CD14-positive monocyte (primary cell): ENCODE results near the gene NLK. TPM values are rescaled to one million over a fixed set of nuclear protein-coding genes. Genes with fewer than 3 reads are reported as not detected.

Source experiments
- DNase-seq, 3 donors: peaks; one replicate each; pipeline ENCODE4 v3.0.0-alpha.2; 2011 to 2022
- H2AFZ ChIP-seq: 2 replicates; pipeline ENCODE4 v1.6.0; 2012; ENCODE audit warnings: mild to moderate bottlenecking, low read depth, low read length, inconsistent platforms; ENCODE audit not compliant: insufficient read depth, poor library complexity, severe bottlenecking
- H3K27ac ChIP-seq, 2 donors: 1 replicate in 1 of 2; 2 replicates in 1 of 2; pipeline ENCODE4 v1.5.1; 2012 to 2013; ENCODE audit warnings: low read length in 2 of 2, control low read depth in 1 of 2, inconsistent platforms in 1 of 2, low read depth in 1 of 2, mild to moderate bottlenecking in 1 of 2
- H3K27me3 ChIP-seq, 2 donors: one replicate each; pipeline versions ENCODE4 v1.6.0 to v1.6.1; 2011 to 2013; ENCODE audit warnings: low read length in 2 of 2; ENCODE audit not compliant: control insufficient read depth in 2 of 2, insufficient read depth in 2 of 2
- H3K36me3 ChIP-seq, 2 donors: replicated peaks in 1 of 2; 1 replicate in 1 of 2; 2 replicates in 1 of 2; pipeline versions ENCODE4 v1.5.1 to v1.6.1; 2012 to 2013; ENCODE audit warnings: low read length in 2 of 2, control low read depth in 1 of 2, inconsistent platforms in 1 of 2, mild to moderate bottlenecking in 1 of 2; ENCODE audit not compliant: insufficient read depth in 2 of 2, control insufficient read depth in 1 of 2
- H3K4me1 ChIP-seq, 2 donors: 1 replicate in 1 of 2; 2 replicates in 1 of 2; pipeline versions ENCODE4 v1.5.1 to v1.6.1; 2012 to 2013; ENCODE audit warnings: low read length in 2 of 2, control low read depth in 1 of 2, inconsistent platforms in 1 of 2, mild to moderate bottlenecking in 1 of 2, moderate library complexity in 1 of 2; ENCODE audit not compliant: insufficient read depth in 2 of 2, control insufficient read depth in 1 of 2
- H3K4me2 ChIP-seq: replicated peaks from 2 replicates; pipeline ENCODE3; 2012; ENCODE audit warnings: low read length, moderate library complexity, mild to moderate bottlenecking; ENCODE audit not compliant: poor library complexity, severe bottlenecking; ENCODE audit errors: extremely low read depth
- H3K4me3 ChIP-seq, 3 experiments: fragments of 200-600 bp in 1 of 3; sonication (generic) in 1 of 3; replicated peaks in 1 of 3; 1 replicate in 2 of 3; 2 replicates in 1 of 3; pipeline ENCODE4 v1.5.1; 2011 to 2013; ENCODE audit warnings: low read length in 3 of 3, mild to moderate bottlenecking in 3 of 3, control low read depth in 2 of 3, low read depth in 2 of 3, inconsistent platforms in 1 of 3, moderate library complexity in 1 of 3
- H3K79me2 ChIP-seq: 2 replicates; pipeline ENCODE4 v1.6.0; 2012; ENCODE audit warnings: mild to moderate bottlenecking, control low read depth, inconsistent platforms, low read length, moderate library complexity; ENCODE audit not compliant: insufficient read depth
- H3K9ac ChIP-seq: 2 replicates; pipeline ENCODE4 v1.6.0; 2017; ENCODE audit warnings: low read length, mild to moderate bottlenecking; ENCODE audit not compliant: insufficient read depth, poor library complexity, severe bottlenecking
- H3K9me3 ChIP-seq, 2 donors: replicated peaks in 1 of 2; 1 replicate in 1 of 2; 2 replicates in 1 of 2; pipeline versions ENCODE4 v1.5.1 to v1.6.1; 2012 to 2013; ENCODE audit warnings: low read length in 2 of 2, control low read depth in 1 of 2; ENCODE audit not compliant: control insufficient read depth in 1 of 2, insufficient read depth in 1 of 2
- H4K20me1 ChIP-seq: 2 replicates; pipeline ENCODE4 v1.6.0; 2012; ENCODE audit warnings: mild to moderate bottlenecking, low read length, control low read depth, moderate library complexity; ENCODE audit not compliant: insufficient read depth
- H3K27ac Mint-ChIP-seq, 7 donors: one replicate each; pipeline ENCODE4 v1.8.0; 2020; ENCODE audit warnings: mild to moderate bottlenecking in 7 of 7, mixed read lengths in 7 of 7, moderate library complexity in 6 of 7, inconsistent platforms in 2 of 7
- H3K27me3 Mint-ChIP-seq, 3 donors: one replicate each; pipeline ENCODE4 v1.8.0; 2021 to 2022; ENCODE audit warnings: low read depth in 3 of 3, mild to moderate bottlenecking in 3 of 3, mixed read lengths in 3 of 3, moderate library complexity in 3 of 3, inconsistent platforms in 1 of 3
- H3K36me3 Mint-ChIP-seq, 2 donors: one replicate each; pipeline ENCODE4 v1.8.0; 2020; ENCODE audit warnings: mixed read lengths in 2 of 2, inconsistent platforms in 1 of 2, mild to moderate bottlenecking in 1 of 2
- H3K4me1 Mint-ChIP-seq: one replicate; pipeline ENCODE4 v1.8.0; 2020; ENCODE audit warnings: mild to moderate bottlenecking, mixed read lengths
- H3K4me3 Mint-ChIP-seq, 2 donors: one replicate each; pipeline ENCODE4 v1.8.0; 2020; ENCODE audit warnings: mild to moderate bottlenecking in 2 of 2, mixed read lengths in 2 of 2, moderate library complexity in 1 of 2
- H3K9me3 Mint-ChIP-seq, 7 donors: one replicate each; pipeline ENCODE4 v1.8.0; 2020 to 2022; ENCODE audit warnings: mixed read lengths in 7 of 7, mild to moderate bottlenecking in 6 of 7, moderate library complexity in 6 of 7, inconsistent platforms in 2 of 7
- CTCF ChIP-seq: fragments of 200-600 bp; IDR thresholded peaks from one replicate; pipeline ENCODE4 v1.8.0; 2022; ENCODE audit warnings: antibody characterized with exemption, mild to moderate bottlenecking
- WGBS: methylation state at CpG from one replicate; pipeline ENCODE4 v1.1.5; 2013; ENCODE audit warnings: missing lambda C conversion rate; ENCODE audit not compliant: insufficient coverage; 5-methylcytosine and 5-hydroxymethylcytosine counted together
- intact Hi-C, 2 donors: fragments of 100-400 bp; cut with micrococcal nuclease; formaldehyde crosslinking; loops; one replicate each; pipeline versions ENCODE4 v1.15.0 to v1.15.1; 2023
- polyA plus RNA-seq, 3 donors: library from polyadenylated mRNA; depleted of rRNA in 1 of 3; unstranded in 2 of 3; stranded (reverse) in 1 of 3; fragments of 300-500 nt in 2 of 3; fragments of >200 nt in 1 of 3; fragmentation: Illumina TruSeq in 2 of 3; gene quantifications; 1 replicate in 2 of 3; 2 replicates in 1 of 3; pipeline ENCODE4 v1.2.3, GENCODE V29; 2012 to 2021

NLK gene
- polyA plus RNA-seq, 3 donors = 1.7 to 6.5 (median 2.0) TPM

DNA sequence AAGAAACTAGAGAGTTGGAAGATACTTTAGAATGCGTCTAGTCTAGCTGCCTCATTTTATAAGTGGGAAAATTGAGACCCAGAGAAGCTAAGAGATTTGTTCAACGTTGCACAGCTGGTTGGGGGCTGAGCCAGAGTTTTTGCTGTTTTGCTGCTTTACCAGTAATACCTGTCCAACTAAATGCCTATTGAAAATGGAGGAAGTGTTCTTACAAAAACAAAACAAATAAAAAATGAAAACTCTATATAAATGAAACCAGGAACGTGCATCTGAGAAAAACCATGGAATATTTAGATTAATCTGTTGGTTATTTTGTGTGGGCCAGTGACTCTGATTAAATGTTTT lies 13.8 kb downstream of the NLK start:
- no peaks in the 10 kb centered on the region for H3K27me3 Mint-ChIP-seq
- no peak overlapping the region for H2AFZ ChIP-seq
- H3K4me1 Mint-ChIP-seq = peaks cover 27% of the 10 kb centered on the region
- H3K9me3 Mint-ChIP-seq = no peaks in the 10 kb centered on the region
- H3K79me2 ChIP-seq = peaks cover 62% of the 10 kb centered on the region
- H3K4me3 Mint-ChIP-seq = no peak overlapping the region
- H3K4me2 ChIP-seq = no peak overlapping the region
- H3K27ac ChIP-seq = no peak overlapping the region
- H3K27ac Mint-ChIP-seq = peak overlapping the region in 3 of 7 donors; percentile 0 to 12 (median 3)
- TF ChIP-seq CTCF = no peak
- H4K20me1 ChIP-seq = peaks cover 43% of the 10 kb centered on the region
- WGBS = 100% methylated on average over 1 of the region's 3 CpGs
- peaks cover 18 to 19% of the 10 kb centered on the region in 2 donors for H3K4me1 ChIP-seq
- no peak overlapping the region for H3K9ac ChIP-seq
- H3K36me3 Mint-ChIP-seq = peaks cover 3 to 6% of the 10 kb centered on the region in 2 donors
- DNase-seq = no peak
- intact Hi-C loops = no loop called here
- no peaks in the 10 kb centered on the region for H3K27me3 ChIP-seq
- H3K9me3 ChIP-seq = no peaks in the 10 kb centered on the region
- H3K36me3 ChIP-seq = no peaks in the 10 kb centered on the region
- H3K4me3 ChIP-seq = no peak overlapping the region

DNA sequence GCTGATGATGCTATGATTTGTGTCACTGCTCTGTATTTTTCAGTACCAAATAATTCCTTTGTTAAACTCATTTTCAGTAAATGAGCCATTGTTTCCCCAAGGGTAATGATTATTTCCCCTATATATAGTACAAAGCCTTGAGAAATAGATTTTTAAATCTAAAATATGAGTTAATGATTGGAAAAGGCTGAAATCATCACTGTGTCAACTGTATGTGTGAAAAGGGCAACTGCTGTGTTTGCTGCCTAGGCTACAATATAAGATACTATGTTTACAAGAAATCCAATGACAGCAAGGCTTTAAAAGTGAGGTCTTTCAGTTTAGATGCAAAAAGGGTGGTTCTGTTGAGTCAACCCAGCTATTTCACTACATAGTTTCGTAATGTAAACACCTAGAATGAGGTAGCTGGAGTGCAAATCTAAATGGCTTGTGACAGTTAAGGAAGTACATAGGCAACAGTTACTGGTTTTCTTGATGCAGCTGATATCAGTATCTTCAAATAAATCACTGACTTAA lies 15.3 kb downstream of the NLK start:
- Mint-ChIP-seq H3K4me1 (peaks cover 24% of the 10 kb centered on the region), H3K4me3 (no peak overlapping the region), H3K27ac (peak overlapping the region; percentile 71 to 93 (median 88)), H3K9me3 (no peaks in the 10 kb centered on the region), H3K36me3 (peaks cover 3 to 5% of the 10 kb centered on the region in 2 donors), H3K27me3 (no peaks in the 10 kb centered on the region)
- Histone ChIP-seq H3K9me3 (no peaks in the 10 kb centered on the region), H2AFZ (no peak overlapping the region), H3K79me2 (peaks cover 56% of the 10 kb centered on the region), H4K20me1 (peaks cover 36% of the 10 kb centered on the region), H3K4me1 (peaks cover 18 to 19% of the 10 kb centered on the region in 2 donors), H3K9ac (no peak overlapping the region), H3K27me3 (no peaks in the 10 kb centered on the region), H3K4me2 (peak overlapping the region; percentile 6), H3K36me3 (no peaks in the 10 kb centered on the region), H3K27ac (peak overlapping the region in 1 of 2 donors; percentile 78), H3K4me3 (no peak overlapping the region)
- intact Hi-C loops = no loop called here
- no peak for TF ChIP-seq CTCF
- DNase-seq = peak; percentile 31 to 52 (median 47)
- no CpG with 5 or more reads among the region's 1 CpG for WGBS
